HCT116 (cell line): ENCODE measurements around the gene SLC12A4. TPM values are rescaled to one million over a fixed set of nuclear protein-coding genes. Genes with fewer than 3 reads are reported as not detected.
"Not testable (repeated sequence)": the region's sequence is repeated elsewhere in the genome, so short reads cannot be mapped to it uniquely, and the experiment has no call there.

Experiments
- ATAC-seq: fragments of 200-7000 bp; cut with Tn5 transposase; 2 replicates; pipeline ENCODE4 v1.9.1; 2020; ENCODE audit warnings: mild to moderate bottlenecking, moderate library complexity
- BruUV-seq: library from RNA; stranded (reverse); fragments of 400-500 nt; replicated peaks from 2 replicates; lab custom pipeline; 2021; lab: Mats Ljungman, UMichigan
- CTCF ChIA-PET: fragments of 300-600 bp; sonication (Branson Sonifier 250); formaldehyde crosslinking; loops from one replicate; lab custom pipeline; 2021; ENCODE audit warnings: antibody characterized with exemption; lab: Charles Lee
- POLR2A ChIA-PET: fragments of 300-600, 350-600 bp; sonication (Branson Sonifier 250); formaldehyde crosslinking; loops from one replicate; lab custom pipeline; 2021; ENCODE audit warnings: antibody characterized with exemption; lab: Charles Lee
- RAD21 ChIA-PET, 2 experiments: fragments of 300-600 bp; sonication (Branson Sonifier 250); formaldehyde crosslinking; loops; one replicate each; lab custom pipeline; 2023; ENCODE audit warnings: low total read pairs in 2 of 2; ENCODE audit not compliant: uncharacterized antibody in 2 of 2, unreplicated experiment in 2 of 2, low non-redundant PET in 1 of 2; lab: Charles Lee
- DNase-seq: peaks from one replicate; pipeline ENCODE4 v3.0.0-alpha.2; 2010; ENCODE audit warnings: low read depth, low spot score
- H2AFZ ChIP-seq: fragments of 200-600 bp; shearing (Covaris generic), sonication (generic); 2 replicates; pipeline ENCODE4 v1.6.1; 2017; ENCODE audit warnings: low read depth, mixed run types, mixed read lengths, antibody characterized with exemption, low read length; ENCODE audit not compliant: poor library complexity, severe bottlenecking
- H3K27ac ChIP-seq: 2 replicates; pipeline ENCODE4 v1.5.1; 2012; ENCODE audit warnings: low read depth, low read length
- H3K27me3 ChIP-seq: fragments of 200-600 bp; sonication (generic); 2 replicates; pipeline ENCODE4 v1.6.1; 2016; ENCODE audit warnings: mixed run types, low read length, mixed read lengths; ENCODE audit not compliant: insufficient read depth
- H3K36me3 ChIP-seq, 2 experiments: fragments of 200-500 bp in 1 of 2; fragments of 200-600 bp in 1 of 2; sonication (Bioruptor generic) in 1 of 2; sonication (generic) in 1 of 2; 2 replicates each; pipeline versions ENCODE4 v1.5.1 to v1.6.1; 2014 to 2016; ENCODE audit warnings: low read length in 2 of 2, inconsistent platforms in 1 of 2, mixed read lengths in 1 of 2, mixed run types in 1 of 2; ENCODE audit not compliant: insufficient read depth in 2 of 2, control insufficient read depth in 1 of 2
- H3K4me1 ChIP-seq, 2 experiments: fragments of 200-600 bp in 1 of 2; sonication (generic) in 1 of 2; 2 replicates each; pipeline versions ENCODE4 v1.5.1 to v1.6.1; 2012 to 2017; ENCODE audit warnings: low read length in 2 of 2, inconsistent platforms in 1 of 2, mild to moderate bottlenecking in 1 of 2, mixed read lengths in 1 of 2, mixed run types in 1 of 2, moderate library complexity in 1 of 2; ENCODE audit not compliant: insufficient read depth in 2 of 2, control insufficient read depth in 1 of 2
- H3K4me2 ChIP-seq: fragments of 200-600 bp; sonication (generic); 2 replicates; pipeline ENCODE4 v1.6.1; 2017; ENCODE audit warnings: mixed run types, low read length, mixed read lengths
- H3K4me3 ChIP-seq, 2 experiments: fragments of 200-600 bp in 1 of 2; sonication (generic) in 1 of 2; replicated peaks in 1 of 2; 2 replicates each; pipeline ENCODE4 v1.5.1; 2011 to 2016; ENCODE audit warnings: low read length in 2 of 2, control low read depth in 1 of 2, low read depth in 1 of 2, mild to moderate bottlenecking in 1 of 2, mixed read lengths in 1 of 2, mixed run types in 1 of 2
- H3K79me2 ChIP-seq: fragments of 200-600 bp; sonication (generic); 2 replicates; pipeline ENCODE4 v1.6.1; 2017; ENCODE audit warnings: mild to moderate bottlenecking, mixed run types, low read length, moderate library complexity, mixed read lengths; ENCODE audit not compliant: insufficient read depth
- H3K9ac ChIP-seq: fragments of 200-600 bp; sonication (generic); 2 replicates; pipeline ENCODE4 v1.6.1; 2016; ENCODE audit warnings: low read length, mixed read lengths
- H3K9me2 ChIP-seq: fragments of 200-600 bp; sonication (generic), shearing (Covaris generic); 2 replicates; pipeline ENCODE4 v1.6.1; 2017; ENCODE audit warnings: mixed run types, mild to moderate bottlenecking, moderate library complexity; ENCODE audit not compliant: insufficient read depth
- H3K9me3 ChIP-seq, 2 experiments: fragments of 200-500 bp in 1 of 2; fragments of 200-600 bp in 1 of 2; sonication (Bioruptor generic) in 1 of 2; sonication (generic) in 1 of 2; 2 replicates each; pipeline ENCODE4 v1.6.1; 2014 to 2017; ENCODE audit warnings: low read length in 2 of 2, mixed read lengths in 2 of 2, inconsistent platforms in 1 of 2, low read depth in 1 of 2, mild to moderate bottlenecking in 1 of 2, mixed run types in 1 of 2, moderate library complexity in 1 of 2; ENCODE audit not compliant: control insufficient read depth in 1 of 2, insufficient read depth in 1 of 2
- H4K20me1 ChIP-seq: fragments of 200-600 bp; sonication (generic), shearing (Covaris generic); 2 replicates; pipeline ENCODE4 v1.6.1; 2017; ENCODE audit warnings: mixed run types, mild to moderate bottlenecking, moderate library complexity; ENCODE audit not compliant: insufficient read depth
- CEBPB ChIP-seq: IDR thresholded peaks from 2 replicates; pipeline ENCODE4 v1.6.1; 2012; ENCODE audit warnings: low read depth
- JUND ChIP-seq: IDR thresholded peaks from 2 replicates; pipeline ENCODE4 v1.6.1; 2012
- RAD21 ChIP-seq: IDR thresholded peaks from 2 replicates; pipeline ENCODE4 v1.6.1; 2012; ENCODE audit warnings: low read depth, mild to moderate bottlenecking
- SIN3A ChIP-seq: IDR thresholded peaks from 2 replicates; pipeline ENCODE4 v1.6.1; 2012; ENCODE audit warnings: low read depth
- intact Hi-C: fragments of 100-400 bp; cut with micrococcal nuclease; formaldehyde crosslinking; loops from 2 replicates; pipeline ENCODE4 v1.10.0; 2022
- total RNA-seq: library from RNA; stranded (reverse); gene quantifications from one replicate; pipeline ENCODE4 v1.2.1, GENCODE V29; 2021; ENCODE audit not compliant: unreplicated experiment
- TF ChIP-seq, protein P1 (sequence below): IDR thresholded peaks from 2 replicates; pipeline ENCODE4 v1.6.1; 2012
- TF ChIP-seq, protein P2 (sequence below): IDR thresholded peaks from 2 replicates; pipeline ENCODE4 v1.6.1; 2012

The SLC12A4 gene
- total RNA-seq, 1 experiment from 2014 or later: 46.0 TPM

DNA sequence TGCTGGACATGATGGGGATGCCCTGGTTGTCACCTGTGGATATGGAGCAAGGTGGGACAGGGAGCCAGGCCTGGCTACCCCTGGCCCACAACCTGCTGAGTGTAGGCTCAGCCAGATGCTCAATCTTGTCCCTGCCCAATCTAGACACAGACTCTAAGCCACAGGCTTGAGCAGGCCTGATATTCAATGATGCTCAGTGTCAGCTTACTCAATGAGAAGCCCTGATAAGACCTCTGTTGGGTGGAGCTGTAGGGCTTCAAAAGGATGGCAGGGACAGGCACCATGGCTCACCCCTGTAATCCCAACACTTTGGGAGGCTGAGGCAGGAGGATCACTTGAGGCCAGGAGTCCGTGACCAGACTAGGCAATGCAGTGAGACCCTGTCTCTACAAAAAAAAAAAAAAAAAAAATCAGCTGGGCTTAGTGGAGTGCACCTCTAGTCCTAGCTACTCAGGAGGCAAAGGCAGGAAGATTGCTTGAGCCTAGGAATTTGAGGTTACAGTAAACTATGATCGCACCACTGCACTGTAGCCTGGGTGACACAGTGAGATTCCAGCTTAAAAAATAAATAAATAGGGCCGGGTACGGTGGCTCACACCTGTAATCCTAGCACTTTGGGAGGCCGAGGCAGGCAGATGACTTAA is 27.9 kb downstream of the SLC12A4 start:
- Histone ChIP-seq H3K9ac (no peak overlapping the region), H3K4me1 (peaks cover 3 to 25% of the 10 kb centered on the region in 2 experiments; a peak in 3 of 4 replicates), H3K9me2 (no peaks in the 10 kb centered on the region), H3K36me3 (peaks cover 0 to 7% of the 10 kb centered on the region in 2 experiments; a peak in 2 of 4 replicates), H3K4me2 (no peak overlapping the region), H3K9me3 (no peaks in the 10 kb centered on the region), H3K27ac (no peak overlapping the region), H3K4me3 (no peak overlapping the region), H4K20me1 (no peaks in the 10 kb centered on the region), H2AFZ (no peak overlapping the region), H3K27me3 (no peaks in the 10 kb centered on the region), H3K79me2 (peaks cover 15% of the 10 kb centered on the region; the same call in 1 of the 2 replicates)
- ATAC-seq (no peak), DNase-seq (no peak)
- ChIA-PET CTCF (no interaction called here), RAD21 (no interaction called here), POLR2A (no interaction called here)
- no TSS peak for BruUV-seq
- no peak for TF ChIP-seq RAD21
- TF ChIP-seq, protein P1, sequence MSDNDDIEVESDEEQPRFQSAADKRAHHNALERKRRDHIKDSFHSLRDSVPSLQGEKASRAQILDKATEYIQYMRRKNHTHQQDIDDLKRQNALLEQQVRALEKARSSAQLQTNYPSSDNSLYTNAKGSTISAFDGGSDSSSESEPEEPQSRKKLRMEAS: no peak
- no peak for TF ChIP-seq SIN3A
- 0 out of 2 replicates have a peak, but pooled peaks have one; percentile 15 for TF ChIP-seq JUND
- TF ChIP-seq, protein P2, sequence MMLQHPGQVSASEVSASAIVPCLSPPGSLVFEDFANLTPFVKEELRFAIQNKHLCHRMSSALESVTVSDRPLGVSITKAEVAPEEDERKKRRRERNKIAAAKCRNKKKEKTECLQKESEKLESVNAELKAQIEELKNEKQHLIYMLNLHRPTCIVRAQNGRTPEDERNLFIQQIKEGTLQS: no peak
- intact Hi-C loops: no loop called here

DNA sequence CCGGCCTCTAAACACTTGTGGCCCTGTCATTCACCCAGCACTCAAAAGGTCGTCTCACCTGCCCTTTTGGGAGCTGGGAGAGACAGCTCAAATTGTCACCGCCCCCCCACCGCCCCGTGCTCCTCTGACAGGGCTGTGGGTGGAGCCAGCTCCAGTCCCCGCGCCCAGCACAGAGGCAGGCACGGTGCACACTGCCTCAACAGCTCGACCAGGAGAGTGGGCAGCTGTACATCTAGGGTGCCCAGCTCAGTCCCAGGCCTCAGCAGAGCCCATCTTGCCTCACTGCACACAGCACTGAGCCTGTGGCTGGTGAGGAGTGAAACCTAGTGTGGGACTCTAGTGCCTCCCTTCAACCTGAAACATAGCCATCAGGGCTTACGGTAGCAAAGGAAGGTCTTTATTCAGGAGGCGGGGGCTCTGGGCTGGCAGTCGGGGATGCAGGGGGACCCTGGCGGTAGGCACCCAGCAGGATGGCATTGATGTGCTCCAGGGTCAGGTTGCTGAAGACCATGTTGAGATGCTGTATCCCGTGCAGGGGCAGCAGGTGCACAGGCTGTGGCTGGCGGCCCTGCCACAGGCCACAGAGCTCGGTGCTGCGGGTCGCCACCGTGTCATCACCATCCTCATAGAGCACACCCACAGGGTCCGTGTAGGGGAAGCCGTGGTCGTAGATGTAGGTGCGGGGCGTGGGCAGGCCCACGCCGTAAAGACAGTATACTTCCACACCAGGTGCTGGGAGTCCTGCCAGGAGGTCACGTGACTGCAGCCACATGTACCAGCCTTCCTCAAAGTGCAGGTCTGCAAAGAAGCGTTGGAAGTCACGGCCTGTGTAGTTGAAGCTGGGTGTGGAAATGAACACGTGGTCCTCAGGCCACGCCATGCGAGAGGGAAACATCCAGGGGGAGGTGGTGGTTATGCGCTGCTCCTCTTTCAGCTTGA is 28.7 kb downstream of the SLC12A4 start:
- TF ChIP-seq CEBPB: no peak
- no TSS peak for BruUV-seq
- Histone ChIP-seq H3K27me3 (no peaks in the 10 kb centered on the region), H2AFZ (no peak overlapping the region), H3K4me3 (no peak overlapping the region), H4K20me1 (no peaks in the 10 kb centered on the region), H3K27ac (no peak overlapping the region), H3K4me1 (peaks cover 3 to 32% of the 10 kb centered on the region in 2 experiments; a peak in 3 of 4 replicates), H3K79me2 (peaks cover 21% of the 10 kb centered on the region), H3K4me2 (no peak overlapping the region), H3K9me2 (no peaks in the 10 kb centered on the region), H3K9me3 (no peaks in the 10 kb centered on the region), H3K36me3 (peaks cover 0 to 7% of the 10 kb centered on the region in 2 experiments; a peak in 2 of 4 replicates), H3K9ac (no peak overlapping the region)
- intact Hi-C loops: loop anchor here (5.0 to 10.0 kb wide), 2 partner anchors 122 to 415 kb away; partner anchors contain the start of gene RIPOR1
- ChIA-PET RAD21 (no interaction called here), POLR2A (no interaction called here), CTCF (no interaction called here)
- ATAC-seq (no peak), DNase-seq (no peak)

DNA sequence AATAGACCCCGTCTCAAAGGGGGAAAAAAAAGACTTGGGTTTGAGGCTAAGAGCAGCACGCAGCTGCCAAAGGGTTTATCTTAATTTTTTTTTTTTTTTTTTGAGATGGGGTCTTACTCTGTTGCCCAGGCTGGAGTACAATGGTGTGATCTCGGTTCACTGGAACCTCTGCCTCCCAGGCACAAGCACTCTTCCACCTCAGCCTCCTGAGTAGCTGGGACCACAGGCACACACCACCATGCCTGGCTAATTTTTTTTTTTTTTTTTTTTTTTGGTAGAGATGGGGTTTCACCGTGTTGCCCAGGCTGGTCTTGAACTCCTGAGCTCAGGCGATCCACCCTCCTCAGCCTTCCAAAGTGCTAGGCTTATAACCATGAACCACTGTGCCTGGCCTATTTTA is 30.7 kb downstream of the SLC12A4 start:
- Histone ChIP-seq H3K79me2 (peaks cover 33% of the 10 kb centered on the region), H3K4me2 (peak overlapping the region; percentile 98), H3K4me1 (peaks cover 3 to 42% of the 10 kb centered on the region in 2 experiments; a peak in 3 of 4 replicates), H3K36me3 (peaks cover 0 to 14% of the 10 kb centered on the region in 2 experiments; a peak in 1 of 4 replicates), H3K27ac (peak overlapping the region; percentile 83; the same call in 1 of the 2 replicates)
- H3K27me3 ChIP-seq, H4K20me1 ChIP-seq, BruUV-seq, H3K9me2 ChIP-seq, H2AFZ ChIP-seq, ATAC-seq, H3K9ac ChIP-seq, H3K4me3 ChIP-seq, DNase-seq, POLR2A ChIA-PET, H3K9me3 ChIP-seq: not testable (repeated sequence)
- RAD21 ChIA-PET: interaction anchor here in 1 of 2 experiments (0.7 kb wide), 1 partner anchor 58 kb away, joined by 4 read pairs; no protein-coding TSS in a partner anchor
- intact Hi-C loops: loop anchor here (5.0 to 10.0 kb wide), 2 partner anchors 120 to 413 kb away; partner anchors contain the start of gene RIPOR1
- CTCF ChIA-PET: interaction anchor here (1.4 kb wide), 1 partner anchor 103 kb away, joined by 3 read pairs; no protein-coding TSS in a partner anchor
